GM12878 (cell line): ENCODE measurements around the gene PLPP2.
"Not testable (repeated sequence)": the region's sequence is repeated elsewhere in the genome, so short reads cannot be mapped to it uniquely, and the experiment has no call there.

Experiments used
- ATF2 ChIP-seq: IDR thresholded peaks from 2 replicates; pipeline ENCODE4 v1.6.1; 2012; ENCODE audit warnings: low read length, inconsistent platforms
- BCLAF1 ChIP-seq: fragments of 450-650 bp; IDR thresholded peaks from 2 replicates; pipeline ENCODE4 v1.6.1; 2017; ENCODE audit warnings: antibody characterized with exemption, mild to moderate bottlenecking, moderate library complexity
- CBX5 ChIP-seq: sonication (generic); IDR thresholded peaks from 2 replicates; pipeline ENCODE4 v1.6.1; 2016; ENCODE audit warnings: low read depth, moderate library complexity, mild to moderate bottlenecking, inconsistent platforms
- CREB1 ChIP-seq: IDR thresholded peaks from 2 replicates; pipeline ENCODE4 v1.6.1; 2012; ENCODE audit warnings: low read depth, mild to moderate bottlenecking, inconsistent platforms
- CTCF ChIP-seq, 3 experiments: IDR thresholded peaks in 2 of 3; conservative IDR thresholded peaks in 1 of 3; 2 replicates each; pipeline ENCODE4 v1.5.1; 2011; ENCODE audit warnings: low read depth in 3 of 3, low read length in 3 of 3, mild to moderate bottlenecking in 3 of 3, control low read depth in 2 of 3, moderate library complexity in 2 of 3, inconsistent platforms in 1 of 3, mixed read lengths in 1 of 3; ENCODE audit not compliant: control insufficient read depth in 2 of 3, insufficient read depth in 1 of 3; ENCODE audit errors: extremely low read depth in 1 of 3
- HDGF ChIP-seq: fragments of 450-650 bp; IDR thresholded peaks from 2 replicates; pipeline ENCODE4 v1.6.1; 2016; ENCODE audit warnings: antibody characterized with exemption
- MLLT1 ChIP-seq: fragments of 450-650 bp; IDR thresholded peaks from 2 replicates; pipeline ENCODE4 v1.6.1; 2016; ENCODE audit warnings: mild to moderate bottlenecking
- POLR2A ChIP-seq: IDR thresholded peaks from 2 replicates; pipeline ENCODE4 v1.6.1; 2011; ENCODE audit warnings: low read depth, mild to moderate bottlenecking, low read length
- POLR2AphosphoS2 ChIP-seq: IDR thresholded peaks from 2 replicates; pipeline ENCODE4 v1.6.1; 2011; ENCODE audit warnings: low read depth, mild to moderate bottlenecking, low read length, improper control_type of control experiment, moderate library complexity
- POLR2AphosphoS5 ChIP-seq: IDR thresholded peaks from 2 replicates; pipeline ENCODE4 v1.6.1; 2011; ENCODE audit warnings: mild to moderate bottlenecking, low read length, inconsistent platforms
- SUZ12 ChIP-seq: fragments of 200-600 bp; sonication (generic); IDR thresholded peaks from one replicate; pipeline ENCODE4 v1.6.1; 2018; ENCODE audit warnings: antibody characterized with exemption, mild to moderate bottlenecking; ENCODE audit not compliant: unreplicated experiment
- ZBTB4 ChIP-seq: fragments of 450-650 bp; formaldehyde crosslinking; IDR thresholded peaks from 2 replicates; pipeline ENCODE4 v1.4.0; 2022; ENCODE audit warnings: mild to moderate bottlenecking, moderate library complexity
- ZNF622 ChIP-seq: fragments of 450-650 bp; IDR thresholded peaks from 2 replicates; pipeline ENCODE4 v1.6.1; 2017; ENCODE audit warnings: mild to moderate bottlenecking, inconsistent platforms

GRCh38 chr19:245900-246299 is 45.3 kb downstream of the PLPP2 start:
- not testable (repeated sequence) for TF ChIP-seq ATF2; CTCF (IDR thresholded peaks at IDR 0.05 in 2 of 3, conservative IDR thresholded peaks at IDR 0.05 in 1 of 3; ENCODE audit: control insufficient read depth in 2 of 3, extremely low read depth in 1 of 3, insufficient read depth in 1 of 3, low read depth in 3 of 3, low read length in 3 of 3); POLR2AphosphoS5; POLR2A; POLR2AphosphoS2; ZNF622; BCLAF1; MLLT1; HDGF; CREB1; ZBTB4 (CRISPR knock-in tag); SUZ12; CBX5
